Measurements from ENCODE around the gene HIPK4. TPM values are rescaled to one million over a fixed set of nuclear protein-coding genes. Genes with fewer than 3 reads are reported as not detected.

HIPK4 gene
- total and polyA plus RNA-seq, 2 of the 8 experiments (the other 6 are each of a cell fraction or from before 2014, with no cell fraction given): 0.15 to 0.57 TPM

DNA sequence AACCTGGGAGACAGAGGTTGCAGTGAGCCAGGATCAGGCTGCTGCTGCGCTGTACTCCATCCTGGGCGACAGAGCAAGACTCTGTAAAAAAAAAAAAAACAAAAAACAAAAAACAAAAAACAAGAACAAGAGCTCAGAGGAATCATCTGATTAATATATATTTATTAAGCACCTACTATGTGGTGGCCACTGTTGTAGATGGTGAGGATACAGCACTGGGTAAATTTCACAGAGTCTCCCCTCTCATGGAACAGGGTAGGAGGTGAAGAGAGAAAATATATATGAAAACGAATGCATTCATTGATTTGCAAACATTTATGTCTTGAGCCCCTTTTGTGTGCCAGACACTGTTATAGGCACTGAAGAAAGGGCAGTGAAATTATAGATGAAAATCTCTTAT, 41.7 kb upstream of the HIPK4 start:
- H3K27ac ChIP-seq (ENCODE audit: low read depth, low read length): no peak overlapping the region
- POLR2A ChIA-PET (ENCODE audit: partially characterized antibody): interaction anchor here (1.0 kb wide), 1 partner anchor 11 kb away, joined by 3 read pairs; no protein-coding TSS in a partner anchor
- no peak overlapping the region for H3K4ac ChIP-seq (replicated peaks; ENCODE audit: insufficient read length, low read depth, low read length)
- TF ChIP-seq RBBP5 (IDR thresholded peaks at IDR 0.05; ENCODE audit: borderline replicate concordance, low read depth, low read length): no peak
- TF ChIP-seq CHD2 (IDR thresholded peaks at IDR 0.05; ENCODE audit: low read length): no peak
- TF ChIP-seq BRCA1 (IDR thresholded peaks at IDR 0.05; ENCODE audit: low read depth, low read length): no peak
- TF ChIP-seq ZNF274 (IDR thresholded peaks at IDR 0.05; ENCODE audit: borderline replicate concordance, extremely low read depth, low read length): no peak
- no peak for TF ChIP-seq GTF2F1 (IDR thresholded peaks at IDR 0.05; ENCODE audit: borderline replicate concordance, low read depth, low read length)
- no peak for TF ChIP-seq CBX8 (IDR thresholded peaks at IDR 0.05; ENCODE audit: borderline replicate concordance, low read depth, low read length)
- no peak for TF ChIP-seq EP300 (IDR thresholded peaks at IDR 0.05; ENCODE audit: borderline replicate concordance in 1 of 2, low read depth in 2 of 2, low read length in 2 of 2)
- no peak for TF ChIP-seq EGR1 (IDR thresholded peaks at IDR 0.05; ENCODE audit: borderline replicate concordance, low read depth, low read length)
- TF ChIP-seq MAFK (IDR thresholded peaks at IDR 0.05; ENCODE audit: low read depth, low read length): no peak
- no peak for TF ChIP-seq EZH2 (IDR thresholded peaks at IDR 0.05; ENCODE audit: low read depth, low read length, severe bottlenecking)
- no peak for TF ChIP-seq FOSL1 (IDR thresholded peaks at IDR 0.05; ENCODE audit: insufficient read depth, low read depth, low read length)
- TF ChIP-seq, protein P1, sequence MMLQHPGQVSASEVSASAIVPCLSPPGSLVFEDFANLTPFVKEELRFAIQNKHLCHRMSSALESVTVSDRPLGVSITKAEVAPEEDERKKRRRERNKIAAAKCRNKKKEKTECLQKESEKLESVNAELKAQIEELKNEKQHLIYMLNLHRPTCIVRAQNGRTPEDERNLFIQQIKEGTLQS (IDR thresholded peaks at IDR 0.05; ENCODE audit: insufficient read depth, low read depth, low read length): no peak
- TF ChIP-seq ASH2L (IDR thresholded peaks at IDR 0.05; ENCODE audit: low read length): no peak

More for the DNA sequence above, 41.7 kb upstream of the HIPK4 start:
- no peak overlapping the region for H3K18ac ChIP-seq (ENCODE audit: extremely low read depth, low read length)
- H3K36me3 ChIP-seq (ENCODE audit: control insufficient read depth in 2 of 4, insufficient read depth in 4 of 4, low read length in 3 of 4): no peaks in the 10 kb centered on the region
- H2BK20ac ChIP-seq (ENCODE audit: low read length): no peak overlapping the region
- peaks cover 0 to 4% (median 3%) of the 10 kb centered on the region in 4 experiments; a peak in 4 of 7 replicates for H3K4me1 ChIP-seq (replicated peaks in 1 of 4; ENCODE audit: control insufficient read depth in 3 of 4, insufficient read depth in 4 of 4, low read length in 3 of 4)
- no peak overlapping the region for H4K91ac ChIP-seq (replicated peaks; ENCODE audit: insufficient read length, low read length)
- H2BK120ac ChIP-seq (replicated peaks; ENCODE audit: low read depth, low read length): no peak overlapping the region
- H2BK12ac ChIP-seq (ENCODE audit: low read depth, low read length): no peak overlapping the region
- H3K23me2 ChIP-seq (ENCODE audit: low read depth, low read length): peaks cover 2% of the 10 kb centered on the region; the same call in 1 of the 2 replicates
- H3K9ac ChIP-seq (replicated peaks in 1 of 4; ENCODE audit: extremely low read depth in 1 of 4, low read depth in 3 of 4, low read length in 3 of 4): no peak overlapping the region
- H3K9me3 ChIP-seq (ENCODE audit: insufficient read depth in 2 of 2, low read depth in 1 of 2, low read length in 1 of 2): no peaks in the 10 kb centered on the region
- H2AFZ ChIP-seq (ENCODE audit: low read length): no peak overlapping the region
- no peak overlapping the region for H3K4me3 ChIP-seq (ENCODE audit: extremely low read depth in 1 of 4, insufficient read depth in 2 of 4, low read depth in 3 of 4, low read length in 4 of 4)
- H3K4me2 ChIP-seq (ENCODE audit: insufficient read depth in 1 of 2, low read depth in 2 of 2, low read length in 2 of 2): no peak overlapping the region
- H4K20me1 ChIP-seq (replicated peaks in 1 of 2; ENCODE audit: control insufficient read depth in 1 of 2, insufficient read depth in 2 of 2, low read length in 2 of 2): no peaks in the 10 kb centered on the region
- no peak overlapping the region for H3K14ac ChIP-seq (ENCODE audit: insufficient read length)
- DNase-seq (ENCODE audit: low read depth in 1 of 2, low spot score in 2 of 2): no peak
- WGBS, 2 experiments (ENCODE audit: extremely low coverage in 1 of 2, insufficient coverage in 1 of 2, insufficient read length in 1 of 2, insufficient replicate concordance in 2 of 2, low coverage in 1 of 2, low lambda C conversion rate in 2 of 2, missing lambda C conversion rate in 1 of 2): 81% methylated on average over 3 of the region's 3 CpGs; no CpG with 5 or more reads in 1 of the 2 experiments
- no peaks in the 10 kb centered on the region for H3K27me3 ChIP-seq (replicated peaks in 1 of 4; ENCODE audit: control insufficient read depth in 3 of 4, extremely low read depth in 1 of 4, insufficient read depth in 3 of 4, low read length in 3 of 4)
- no peak overlapping the region for H3K23ac ChIP-seq (ENCODE audit: insufficient read length)
- no peak overlapping the region for H2BK15ac ChIP-seq (ENCODE audit: low read length)
- H2BK5ac ChIP-seq (ENCODE audit: low read depth, low read length): no peak overlapping the region
- no peak for FAIRE-seq
- H3K56ac ChIP-seq (replicated peaks; ENCODE audit: insufficient read length, low read depth, low read length): no peak overlapping the region
- H3K79me1 ChIP-seq (ENCODE audit: low read depth, low read length): no peaks in the 10 kb centered on the region
- H4K5ac ChIP-seq (ENCODE audit: insufficient read length, low read depth, low read length): no peak overlapping the region
- H3K79me2 ChIP-seq (ENCODE audit: control insufficient read depth in 1 of 2, insufficient read depth in 2 of 2, low read length in 2 of 2): no peaks in the 10 kb centered on the region
- H2AK5ac ChIP-seq (ENCODE audit: low read depth, low read length): no peak overlapping the region
- CTCF ChIA-PET (ENCODE audit: partially characterized antibody): interaction anchor here (1.2 to 3.9 kb wide), 2 partner anchors 9 to 11 kb away, joined by 3 to 21 read pairs; no protein-coding TSS in a partner anchor
- no peak overlapping the region for H4K8ac ChIP-seq (ENCODE audit: extremely low read depth, insufficient read depth, low read length)

Measured in H1 (cell line).